ENCODE data around the gene DPH2. TPM values are rescaled to one million over a fixed set of nuclear protein-coding genes. Genes with fewer than 3 reads are reported as not detected.

Gene DPH2
- total RNA-seq, 1 experiment from 2014 or later, result 47.9 TPM

GRCh38 chr1:43970502-43970901 lies 692 bp downstream of the DPH2 start:
- Histone ChIP-seq H3K27ac (no peak overlapping the region), H3K4me3 (peak overlapping the region; percentile 76), H3K27me3 (no peaks in the 10 kb centered on the region), H3K4me1 (no peaks in the 10 kb centered on the region), H3K36me3 (peaks cover 7% of the 10 kb centered on the region; the same call in 1 of the 2 replicates), H3K9me3 (replicated peaks) (no peaks in the 10 kb centered on the region)
- no peak for DNase-seq

- Histone ChIP-seq H3K4me3 (no peak overlapping the region; the same call in 1 of the 2 replicates), H3K27ac (no peak overlapping the region), H3K4me1 (no peaks in the 10 kb centered on the region), H3K27me3 (no peaks in the 10 kb centered on the region), H3K9me3 (replicated peaks) (no peaks in the 10 kb centered on the region), H3K36me3 (peaks cover 7% of the 10 kb centered on the region; the same call in 1 of the 2 replicates)
- DNase-seq, result no peak
Observed at GRCh38 chr1:43970911-43971310, 1.1 kb downstream of the DPH2 start.

- H3K9me3 ChIP-seq (replicated peaks), result no peaks in the 10 kb centered on the region
- H3K36me3 ChIP-seq, result peaks cover 10% of the 10 kb centered on the region
- H3K27ac ChIP-seq, result no peak overlapping the region
- no peaks in the 10 kb centered on the region for H3K4me1 ChIP-seq
- DNase-seq, result no peak
- H3K4me3 ChIP-seq, result no peak overlapping the region
- no peaks in the 10 kb centered on the region for H3K27me3 ChIP-seq
Observed at GRCh38 chr1:43971336-43971980, 1.6 kb downstream of the DPH2 start.

GRCh38 chr1:43973981-43974442 lies 4.2 kb downstream of the DPH2 start:
- Histone ChIP-seq H3K4me1 (peaks cover 3% of the 10 kb centered on the region; the same call in 1 of the 2 replicates), H3K9me3 (replicated peaks) (no peaks in the 10 kb centered on the region), H3K27ac (peak overlapping the region; percentile 59), H3K36me3 (peaks cover 20% of the 10 kb centered on the region), H3K4me3 (peak overlapping the region; percentile 79), H3K27me3 (no peaks in the 10 kb centered on the region)
- no peak for DNase-seq

GRCh38 chr1:43974443-43975248 lies 4.8 kb downstream of the DPH2 start, which contains the start of gene ATP6V0B:
Gene ATP6V0B, plus strand, starts transcription at chr1:43974960. Its CDS starts 81 bp downstream, at chr1:43975041.
- H3K9me3 ChIP-seq (replicated peaks), result no peaks in the 10 kb centered on the region

GRCh38 chr1:43975249-43975961 lies 5.6 kb downstream of the DPH2 start:
- peak; percentile 29 to 33 for DNase-seq
- H3K9me3 ChIP-seq (replicated peaks), result no peaks in the 10 kb centered on the region
- peaks cover 7% of the 10 kb centered on the region; the same call in 1 of the 2 replicates for H3K4me1 ChIP-seq
- H3K4me3 ChIP-seq, result peak overlapping the region; percentile 79
- peaks cover 20% of the 10 kb centered on the region for H3K36me3 ChIP-seq
- peak overlapping the region; percentile 59 for H3K27ac ChIP-seq
- H3K27me3 ChIP-seq, result no peaks in the 10 kb centered on the region

More at GRCh38 chr1:43974443-43975248, 4.8 kb downstream of the DPH2 start, which contains the start of gene ATP6V0B:
- Histone ChIP-seq H3K27ac (peak within 1 kb of the TSS; percentile 59), H3K4me3 (peak within 1 kb of the TSS; percentile 79), H3K27me3 (no peaks in the 10 kb centered on the region), H3K4me1 (peaks cover 3% of the 10 kb centered on the region; the same call in 1 of the 2 replicates), H3K36me3 (peaks cover 20% of the 10 kb centered on the region)
- peak; percentile 97 to 98 for DNase-seq

GRCh38 chr1:43976045-43976444 lies 6.2 kb downstream of the DPH2 start:
- peaks cover 7% of the 10 kb centered on the region; the same call in 1 of the 2 replicates for H3K4me1 ChIP-seq
- DNase-seq, result no peak
- H3K9me3 ChIP-seq (replicated peaks), result no peaks in the 10 kb centered on the region
- H3K27me3 ChIP-seq, result no peaks in the 10 kb centered on the region
- peaks cover 20% of the 10 kb centered on the region for H3K36me3 ChIP-seq
- H3K27ac ChIP-seq, result no peak overlapping the region
- peak overlapping the region; percentile 79 for H3K4me3 ChIP-seq

GRCh38 chr1:43976890-43977289 lies 7.1 kb downstream of the DPH2 start:
- H3K27me3 ChIP-seq, result no peaks in the 10 kb centered on the region
- H3K4me3 ChIP-seq, result no peak overlapping the region
- no peak overlapping the region for H3K27ac ChIP-seq
- H3K9me3 ChIP-seq (replicated peaks), result no peaks in the 10 kb centered on the region
- peaks cover 7% of the 10 kb centered on the region; the same call in 1 of the 2 replicates for H3K4me1 ChIP-seq
- no peak for DNase-seq
- peaks cover 20% of the 10 kb centered on the region for H3K36me3 ChIP-seq

GRCh38 chr1:43977376-43978263 lies 7.8 kb downstream of the DPH2 start:
- Histone ChIP-seq H3K9me3 (replicated peaks) (no peaks in the 10 kb centered on the region), H3K36me3 (peaks cover 13% of the 10 kb centered on the region), H3K4me1 (peaks cover 7% of the 10 kb centered on the region; the same call in 1 of the 2 replicates), H3K27ac (no peak overlapping the region), H3K4me3 (no peak overlapping the region), H3K27me3 (no peaks in the 10 kb centered on the region)
- no peak for DNase-seq

- no peaks in the 10 kb centered on the region for H3K9me3 ChIP-seq (replicated peaks)
- H3K4me3 ChIP-seq, result peak overlapping the region; percentile 80
Observed at GRCh38 chr1:43978264-43978550, 8.4 kb downstream of the DPH2 start.

GRCh38 chr1:43978551-43979260 lies 8.9 kb downstream of the DPH2 start, which contains the start of gene B4GALT2:
Gene B4GALT2, plus strand, starts transcription at chr1:43979210. Its CDS starts 1,951 bp downstream, at chr1:43981161.
- DNase-seq, result peak; percentile 49 to 66
- H3K4me1 ChIP-seq, result peaks cover 7% of the 10 kb centered on the region; the same call in 1 of the 2 replicates

More at GRCh38 chr1:43978264-43978550, 8.4 kb downstream of the DPH2 start:
- DNase-seq, result no peak
- no peaks in the 10 kb centered on the region for H3K27me3 ChIP-seq
- no peak overlapping the region for H3K27ac ChIP-seq
- H3K4me1 ChIP-seq, result peaks cover 7% of the 10 kb centered on the region; the same call in 1 of the 2 replicates
- peaks cover 12% of the 10 kb centered on the region for H3K36me3 ChIP-seq

GRCh38 chr1:43979261-43979527 lies 9.4 kb downstream of the DPH2 start:
- Histone ChIP-seq H3K27ac (peak overlapping the region; percentile 53), H3K27me3 (no peaks in the 10 kb centered on the region), H3K4me1 (peaks cover 7% of the 10 kb centered on the region; the same call in 1 of the 2 replicates), H3K9me3 (replicated peaks) (no peaks in the 10 kb centered on the region), H3K36me3 (peaks cover 12% of the 10 kb centered on the region), H3K4me3 (peak overlapping the region; percentile 67)
- DNase-seq, result no peak

More at GRCh38 chr1:43978551-43979260, 8.9 kb downstream of the DPH2 start, which contains the start of gene B4GALT2:
- Histone ChIP-seq H3K27ac (peak within 1 kb of the TSS; percentile 53), H3K36me3 (peaks cover 12% of the 10 kb centered on the region), H3K9me3 (replicated peaks) (no peaks in the 10 kb centered on the region), H3K27me3 (no peaks in the 10 kb centered on the region), H3K4me3 (peak within 1 kb of the TSS; percentile 80)

- Histone ChIP-seq H3K4me3 (peak overlapping the region; percentile 67), H3K27me3 (no peaks in the 10 kb centered on the region), H3K36me3 (peaks cover 12% of the 10 kb centered on the region), H3K9me3 (replicated peaks) (no peaks in the 10 kb centered on the region), H3K27ac (peak overlapping the region; percentile 53), H3K4me1 (peaks cover 7% of the 10 kb centered on the region; the same call in 1 of the 2 replicates)
- DNase-seq, result peak; percentile 65 to 79
Observed at GRCh38 chr1:43979528-43980254, 9.9 kb downstream of the DPH2 start.

Data from SJCRH30 (cell line).